CD4-positive, alpha-beta T cell treated with Interleukin-6 at 100 ng/mL for 8 hours (primary cell): ENCODE data around the gene GPD2.

Experiments
- DNase-seq: peaks from one replicate; pipeline ENCODE4 v3.0.0-alpha.2; 2020; ENCODE audit warnings: mixed read lengths, low spot score

The GPD2 gene

GRCh38 chr2:156435718-156436496 lies at the start of gene GPD2:
Gene GPD2, plus strand, starts transcription at chr2:156436379. Its CDS starts 39,727 bp downstream, at chr2:156476106.
- DNase-seq, result peak; percentile 44

GRCh38 chr2:156394033-156394741 lies 42.0 kb upstream of the GPD2 start:
- DNase-seq, result no peak

GRCh38 chr2:156396126-156396525 lies 40.1 kb upstream of the GPD2 start:
- no peak for DNase-seq

GRCh38 chr2:156397229-156397628 lies 39.0 kb upstream of the GPD2 start:
- no peak for DNase-seq

- DNase-seq, result no peak
Measured at GRCh38 chr2:156398176-156398575, 38.0 kb upstream of the GPD2 start.

- DNase-seq, result no peak
Measured at GRCh38 chr2:156399224-156399949, 36.8 kb upstream of the GPD2 start.

GRCh38 chr2:156399950-156400705 lies 36.1 kb upstream of the GPD2 start:
- DNase-seq, result peak; percentile 17

GRCh38 chr2:156400706-156401678 lies 35.2 kb upstream of the GPD2 start:
- DNase-seq, result peak; percentile 83

GRCh38 chr2:156401861-156402260 lies 34.3 kb upstream of the GPD2 start:
- DNase-seq, result no peak

GRCh38 chr2:156405586-156405985 lies 30.6 kb upstream of the GPD2 start:
- DNase-seq, result no peak

- DNase-seq, result no peak
Measured at GRCh38 chr2:156411835-156412234, 24.3 kb upstream of the GPD2 start.

GRCh38 chr2:156421851-156422250 lies 14.3 kb upstream of the GPD2 start:
- DNase-seq, result no peak

- no peak for DNase-seq
Measured at GRCh38 chr2:156423674-156424282, 12.4 kb upstream of the GPD2 start.

- DNase-seq, result no peak
Measured at GRCh38 chr2:156427074-156427473, 9.1 kb upstream of the GPD2 start.

GRCh38 chr2:156429211-156429610 lies 7.0 kb upstream of the GPD2 start:
- no peak for DNase-seq

- DNase-seq, result no peak
Measured at GRCh38 chr2:156430236-156430979, 5.8 kb upstream of the GPD2 start.

GRCh38 chr2:156430980-156431358 lies 5.2 kb upstream of the GPD2 start:
- no peak for DNase-seq

GRCh38 chr2:156434461-156435291 lies 1.5 kb upstream of the GPD2 start:
- DNase-seq, result no peak

- DNase-seq, result no peak
Measured at GRCh38 chr2:156435396-156435717, 822 bp upstream of the GPD2 start.
